ENCODE data around the gene ZNF496. TPM values are rescaled to one million over a fixed set of nuclear protein-coding genes. Genes with fewer than 3 reads are reported as not detected.
"Not testable (repeated sequence)": the region's sequence is repeated elsewhere in the genome, so short reads cannot be mapped to it uniquely, and the experiment has no call there.

The ZNF496 gene
- total and polyA plus RNA-seq, 11 donors: 6.2 to 37.9 (median 15.0) TPM

GRCh38 chr1:247366926-247367645 lies 35.4 kb upstream of the ZNF496 start:
- peak overlapping the region in 3 of 12 donors; percentile 50 to 59 (median 54) for H3K27ac ChIP-seq
- no peak for TF ChIP-seq POLR2A (IDR thresholded peaks at IDR 0.05)
- no peak for TF ChIP-seq CTCF (IDR thresholded peaks at IDR 0.05)
- peaks cover 0 to 12% (median 1%) of the 10 kb centered on the region in 12 donors for H3K4me1 ChIP-seq
- WGBS, 4 donors: 65 to 79% (median 73%) methylated on average over 4 of the region's 4 CpGs
- ATAC-seq (no peak), DNase-seq (no peak)
- no peaks in the 10 kb centered on the region for H3K9me3 ChIP-seq
- intact Hi-C loops (cut with DNase I): no loop called here
- H3K4me3 ChIP-seq: no peak overlapping the region
- peaks cover 0 to 16% (median 0%) of the 10 kb centered on the region in 9 donors for H3K27me3 ChIP-seq
- H3K36me3 ChIP-seq: no peaks in the 10 kb centered on the region

- H3K4me3 ChIP-seq; H3K9me3 ChIP-seq; ATAC-seq; H3K27ac ChIP-seq; intact Hi-C loops (cut with DNase I); H3K36me3 ChIP-seq; DNase-seq: not testable (repeated sequence)
- WGBS, 4 donors: 86 to 100% (median 92%) methylated on average over 1 of the region's 1 CpG
- H3K27me3 ChIP-seq: peaks cover 0 to 16% (median 0%) of the 10 kb centered on the region in 9 donors
- peaks cover 0 to 16% (median 2%) of the 10 kb centered on the region in 12 donors for H3K4me1 ChIP-seq
Measured at GRCh38 chr1:247366345-247366744, 34.7 kb upstream of the ZNF496 start.

DNA sequence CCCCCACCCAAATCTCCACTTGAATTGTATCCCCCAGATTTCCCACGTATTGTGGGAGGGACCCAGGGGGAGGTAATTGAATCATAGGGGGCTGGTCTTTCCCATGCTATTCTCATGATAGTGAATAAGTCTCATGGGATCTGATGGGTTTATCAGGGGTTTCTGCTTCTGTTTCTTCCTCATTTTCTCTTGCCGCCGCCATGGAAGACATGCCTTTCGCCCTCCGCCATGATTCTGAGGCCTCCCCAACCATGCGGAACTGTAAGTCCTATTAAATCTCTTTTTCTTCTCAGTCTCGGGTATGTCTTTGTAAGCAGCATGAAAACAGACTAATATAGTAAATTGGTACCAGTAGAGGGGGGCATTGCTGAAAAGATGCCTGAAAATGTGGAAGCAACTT lies 33.4 kb upstream of the ZNF496 start:
- H3K4me1 ChIP-seq: peaks cover 0 to 26% (median 3%) of the 10 kb centered on the region in 12 donors
- DNase-seq: no peak
- no peak overlapping the region for H3K4me3 ChIP-seq
- peaks cover 0 to 16% (median 0%) of the 10 kb centered on the region in 9 donors for H3K27me3 ChIP-seq
- H3K27ac ChIP-seq: no peak overlapping the region
- TF ChIP-seq POLR2A (IDR thresholded peaks at IDR 0.05) (no peak), CTCF (IDR thresholded peaks at IDR 0.05) (no peak)
- no peaks in the 10 kb centered on the region for H3K36me3 ChIP-seq
- intact Hi-C loops (cut with DNase I): no loop called here
- ATAC-seq: no peak
- WGBS, 4 donors: 93 to 95% (median 94%) methylated on average over 7 of the region's 7 CpGs
- no peaks in the 10 kb centered on the region for H3K9me3 ChIP-seq

DNA sequence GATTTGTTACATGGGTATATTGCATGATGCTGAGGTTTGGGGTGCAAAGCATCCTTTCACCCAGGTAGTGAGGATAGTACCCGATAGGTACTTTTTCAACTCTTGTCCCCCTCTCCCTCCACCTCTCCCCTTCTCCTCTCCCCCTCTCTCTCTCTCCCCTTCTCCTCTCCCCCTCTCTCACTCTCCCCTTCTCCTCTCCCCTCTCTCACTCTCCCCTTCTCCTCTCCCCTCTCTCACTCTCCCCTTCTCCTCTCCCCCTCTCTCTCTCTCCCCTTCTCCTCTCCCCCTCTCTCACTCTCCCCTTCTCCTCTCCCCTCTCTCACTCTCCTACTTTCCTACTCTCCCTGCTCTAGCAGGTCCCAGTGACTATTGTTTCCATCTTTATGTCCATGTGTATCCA lies 31.3 kb upstream of the ZNF496 start:
- ATAC-seq; H3K9me3 ChIP-seq; H3K27ac ChIP-seq; H3K36me3 ChIP-seq; intact Hi-C loops (cut with DNase I); H3K4me3 ChIP-seq; DNase-seq: not testable (repeated sequence)
- H3K27me3 ChIP-seq: peaks cover 0 to 16% (median 0%) of the 10 kb centered on the region in 9 donors
- peaks cover 0 to 38% (median 3%) of the 10 kb centered on the region in 12 donors for H3K4me1 ChIP-seq
- 91 to 94% (median 93%) methylated on average over 1 of the region's 1 CpG for WGBS, 4 donors

- no peak for ATAC-seq
- intact Hi-C loops (cut with DNase I): no loop called here
- H3K4me1 ChIP-seq: peaks cover 0 to 39% (median 8%) of the 10 kb centered on the region in 12 donors
- H3K27ac ChIP-seq: peak overlapping the region in 4 of 12 donors; percentile 33 to 91 (median 55)
- no peaks in the 10 kb centered on the region for H3K9me3 ChIP-seq
- no peak for DNase-seq
- no peak overlapping the region for H3K4me3 ChIP-seq
- H3K36me3 ChIP-seq: no peaks in the 10 kb centered on the region
- 85 to 89% (median 87%) methylated on average over 5 of the region's 5 CpGs for WGBS, 4 donors
- H3K27me3 ChIP-seq: peaks cover 0 to 16% (median 0%) of the 10 kb centered on the region in 9 donors
- no peak for TF ChIP-seq CTCF (IDR thresholded peaks at IDR 0.05)
- TF ChIP-seq POLR2A (IDR thresholded peaks at IDR 0.05): no peak
Measured at GRCh38 chr1:247362153-247362552, 30.5 kb upstream of the ZNF496 start.
